ENCODE data around the gene SLC22A16. TPM values are rescaled to one million over a fixed set of nuclear protein-coding genes. Genes with fewer than 3 reads are reported as not detected.

SLC22A16 gene
- total RNA-seq, 1 experiment from 2014 or later, result not detected

- TF ChIP-seq TP53 (CRISPR knock-in tag; IDR thresholded peaks at IDR 0.05) (no peak), ZMAT4 (CRISPR knock-in tag; IDR thresholded peaks at IDR 0.05) (no peak), ATF1 (CRISPR knock-in tag; IDR thresholded peaks at IDR 0.05) (no peak), GTF2I (CRISPR knock-in tag; conservative IDR thresholded peaks at IDR 0.05) (no peak), ZNF317 (CRISPR knock-in tag; IDR thresholded peaks at IDR 0.05; ENCODE audit: borderline replicate concordance, low read depth) (no peak), IRF2 (CRISPR knock-in tag; IDR thresholded peaks at IDR 0.05; ENCODE audit: borderline replicate concordance, low read depth) (no peak), OVOL2 (CRISPR knock-in tag; IDR thresholded peaks at IDR 0.05; ENCODE audit: borderline replicate concordance) (no peak), FOXP1 (CRISPR knock-in tag; IDR thresholded peaks at IDR 0.05; ENCODE audit: borderline replicate concordance) (no peak), ZNF396 (CRISPR knock-in tag; IDR thresholded peaks at IDR 0.05; ENCODE audit: borderline replicate concordance) (no peak), IRF1 (CRISPR knock-in tag; IDR thresholded peaks at IDR 0.05) (no peak)
These were observed 7.7 kb downstream of the SLC22A16 start (continued) for GRCh38 chr6:110468731-110469130.

- no peak overlapping the region for H3K27ac Mint-ChIP-seq
- no peaks in the 10 kb centered on the region; the same call in 1 of the 2 replicates for H3K27me3 Mint-ChIP-seq (ENCODE audit: low read depth)
- peaks cover 31% of the 10 kb centered on the region for H3K9me3 Mint-ChIP-seq
- ATAC-seq (no peak), DNase-seq (ENCODE audit: low spot score) (no peak)
- H3K4me1 Mint-ChIP-seq, result no peaks in the 10 kb centered on the region
- peaks cover 12% of the 10 kb centered on the region for H3K36me3 Mint-ChIP-seq
- TF ChIP-seq ZNF423 (CRISPR knock-in tag; IDR thresholded peaks at IDR 0.05) (no peak), IRF1 (CRISPR knock-in tag; IDR thresholded peaks at IDR 0.05) (no peak), ESRRA (CRISPR knock-in tag; IDR thresholded peaks at IDR 0.05; ENCODE audit: borderline replicate concordance) (no peak), OVOL2 (CRISPR knock-in tag; IDR thresholded peaks at IDR 0.05; ENCODE audit: borderline replicate concordance) (no peak), TEAD4 (CRISPR knock-in tag; IDR thresholded peaks at IDR 0.05) (no peak), RORB (CRISPR knock-in tag; IDR thresholded peaks at IDR 0.05) (no peak), MYBL2 (CRISPR knock-in tag; IDR thresholded peaks at IDR 0.05) (no peak)
- H3K4me3 Mint-ChIP-seq, result no peak overlapping the region
- ChIA-PET CTCF (no interaction called here), POLR2A (no interaction called here)
These were observed 8.8 kb downstream of the SLC22A16 start for GRCh38 chr6:110467566-110468140.

- DNase-seq (ENCODE audit: low spot score) (no peak), ATAC-seq (no peak)
- Mint-ChIP-seq H3K27me3 (ENCODE audit: low read depth) (no peaks in the 10 kb centered on the region; the same call in 1 of the 2 replicates), H3K4me3 (no peak overlapping the region), H3K27ac (no peak overlapping the region), H3K36me3 (peaks cover 24% of the 10 kb centered on the region), H3K9me3 (peaks cover 52% of the 10 kb centered on the region), H3K4me1 (no peaks in the 10 kb centered on the region)
- ChIA-PET CTCF (no interaction called here), POLR2A (no interaction called here)
- TF ChIP-seq RORB (CRISPR knock-in tag; IDR thresholded peaks at IDR 0.05) (no peak), MLX (CRISPR knock-in tag; IDR thresholded peaks at IDR 0.05) (no peak), IRF1 (CRISPR knock-in tag; IDR thresholded peaks at IDR 0.05) (no peak), STAT6 (CRISPR knock-in tag; conservative IDR thresholded peaks at IDR 0.05; ENCODE audit: low read depth) (no peak), CREB1 (CRISPR knock-in tag; IDR thresholded peaks at IDR 0.05) (no peak)
These were observed 13.4 kb downstream of the SLC22A16 start for GRCh38 chr6:110462884-110463481.
